ENCODE measurements around the gene ABCA6. TPM values are rescaled to one million over a fixed set of nuclear protein-coding genes. Genes with fewer than 3 reads are reported as not detected.
A peak's percentile ranks its signal among the peaks of the same experiment; 100 is the strongest.

ABCA6 gene
- total and polyA plus RNA-seq, 9 of the 15 experiments (the other 6 are each of a cell fraction or from before 2014, with no cell fraction given), result 0.06 to 0.73 (median 0.15) TPM

DNA sequence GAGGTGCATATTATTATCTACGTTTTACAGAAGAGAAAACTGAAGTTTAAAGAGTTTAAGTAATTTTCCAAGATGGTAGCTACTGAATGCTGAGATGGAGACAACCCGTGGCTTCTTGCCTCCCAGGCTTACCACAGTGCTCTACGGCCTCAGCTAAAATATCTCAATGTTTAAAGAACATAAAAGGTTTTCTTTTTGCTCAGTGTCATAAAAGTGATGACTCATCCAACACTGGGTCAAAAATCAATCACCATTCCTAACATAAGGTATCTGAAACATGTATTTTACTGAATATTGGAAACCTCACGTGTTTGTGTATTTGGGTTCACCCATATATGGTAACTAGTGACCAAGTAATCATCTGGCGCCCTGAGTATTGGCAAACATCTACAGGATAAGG lies 99.4 kb downstream of the ABCA6 start:
- DNase-seq (ENCODE audit: extremely low read depth in 1 of 4, low spot score in 3 of 4), result no peak
- in situ Hi-C loops (cut with MboI) (no loop called here), intact Hi-C loops (cut with micrococcal nuclease) (no loop called here)
- H3K4me3 ChIP-seq, result no peak overlapping the region
- H3K4me2 ChIP-seq (ENCODE audit: insufficient read depth, low read length), result no peak overlapping the region
- H3K9ac ChIP-seq (ENCODE audit: insufficient read depth in 1 of 2, low read depth in 2 of 2, low read length in 2 of 2), result no peak overlapping the region
- peak overlapping the region; percentile 48 for H2AFZ ChIP-seq (ENCODE audit: low read depth, low read length)
- H3K36me3 ChIP-seq (ENCODE audit: control insufficient read depth, insufficient read depth, low read length), result no peaks in the 10 kb centered on the region
- no peak for FAIRE-seq
- POLR2A ChIA-PET, result no interaction called here
- BruUV-seq (replicated peaks), result no TSS peak
- H3K9me3 ChIP-seq (replicated peaks; ENCODE audit: control insufficient read depth, insufficient read depth, low read depth, low read length), result no peaks in the 10 kb centered on the region
- no peaks in the 10 kb centered on the region for H3K79me2 ChIP-seq (ENCODE audit: control insufficient read depth, insufficient read depth, low read length)
- no peak overlapping the region for H3K27ac ChIP-seq (ENCODE audit: extremely low read depth, low read depth, low read length)
- H3K4me1 ChIP-seq (replicated peaks in 1 of 2; ENCODE audit: control insufficient read depth in 2 of 2, insufficient read depth in 2 of 2, low read length in 2 of 2), result peaks cover 0 to 15% of the 10 kb centered on the region in 2 experiments; a peak in 3 of 5 replicates
- no peaks in the 10 kb centered on the region for H3K9me1 ChIP-seq (ENCODE audit: control insufficient read depth, insufficient read depth, low read length)
- WGBS (ENCODE audit: insufficient coverage, low coverage, missing lambda C conversion rate), result 60% methylated on average over 5 of the region's 5 CpGs
- H3K27me3 ChIP-seq (ENCODE audit: control insufficient read depth in 2 of 2, insufficient read depth in 2 of 2, low read length in 2 of 2), result no peaks in the 10 kb centered on the region
- no peaks in the 10 kb centered on the region for H4K20me1 ChIP-seq (replicated peaks; ENCODE audit: control insufficient read depth, insufficient read depth, low read length)
- CTCF ChIA-PET (ENCODE audit: low intra/inter-chr PET ratio), result no interaction called here
- ATAC-seq, result no peak
- TF ChIP-seq FOXP1 (CRISPR knock-in tag; IDR thresholded peaks at IDR 0.05) (no peak), ZNF57 (CRISPR knock-in tag; IDR thresholded peaks at IDR 0.05) (no peak), ZNF431 (CRISPR knock-in tag; IDR thresholded peaks at IDR 0.05) (no peak), STAG1 (CRISPR knock-in tag; IDR thresholded peaks at IDR 0.05; ENCODE audit: borderline replicate concordance) (no peak), TBP (optimal IDR thresholded peaks at IDR 0.05; ENCODE audit: low read depth, low read length) (no peak), HCFC1 (IDR thresholded peaks at IDR 0.05; ENCODE audit: low read depth, low read length) (no peak), C11orf30 (IDR thresholded peaks at IDR 0.05; ENCODE audit: low read depth) (peak; percentile 82), ZNF766 (CRISPR knock-in tag; conservative IDR thresholded peaks at IDR 0.05) (no peak), CBX2 (IDR thresholded peaks at IDR 0.05; ENCODE audit: insufficient read depth, low read length, poor library complexity, severe bottlenecking) (no peak), ARNT (IDR thresholded peaks at IDR 0.05) (no peak), RNF2 (IDR thresholded peaks at IDR 0.05) (no peak)
- TF ChIP-seq, protein P1, sequence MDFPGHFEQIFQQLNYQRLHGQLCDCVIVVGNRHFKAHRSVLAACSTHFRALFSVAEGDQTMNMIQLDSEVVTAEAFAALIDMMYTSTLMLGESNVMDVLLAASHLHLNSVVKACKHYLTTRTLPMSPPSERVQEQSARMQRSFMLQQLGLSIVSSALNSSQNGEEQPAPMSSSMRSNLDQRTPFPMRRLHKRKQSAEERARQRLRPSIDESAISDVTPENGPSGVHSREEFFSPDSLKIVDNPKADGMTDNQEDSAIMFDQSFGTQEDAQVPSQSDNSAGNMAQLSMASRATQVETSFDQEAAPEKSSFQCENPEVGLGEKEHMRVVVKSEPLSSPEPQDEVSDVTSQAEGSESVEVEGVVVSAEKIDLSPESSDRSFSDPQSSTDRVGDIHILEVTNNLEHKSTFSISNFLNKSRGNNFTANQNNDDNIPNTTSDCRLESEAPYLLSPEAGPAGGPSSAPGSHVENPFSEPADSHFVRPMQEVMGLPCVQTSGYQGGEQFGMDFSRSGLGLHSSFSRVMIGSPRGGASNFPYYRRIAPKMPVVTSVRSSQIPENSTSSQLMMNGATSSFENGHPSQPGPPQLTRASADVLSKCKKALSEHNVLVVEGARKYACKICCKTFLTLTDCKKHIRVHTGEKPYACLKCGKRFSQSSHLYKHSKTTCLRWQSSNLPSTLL (IDR thresholded peaks at IDR 0.05), result no peak
- TF ChIP-seq, protein P2, sequence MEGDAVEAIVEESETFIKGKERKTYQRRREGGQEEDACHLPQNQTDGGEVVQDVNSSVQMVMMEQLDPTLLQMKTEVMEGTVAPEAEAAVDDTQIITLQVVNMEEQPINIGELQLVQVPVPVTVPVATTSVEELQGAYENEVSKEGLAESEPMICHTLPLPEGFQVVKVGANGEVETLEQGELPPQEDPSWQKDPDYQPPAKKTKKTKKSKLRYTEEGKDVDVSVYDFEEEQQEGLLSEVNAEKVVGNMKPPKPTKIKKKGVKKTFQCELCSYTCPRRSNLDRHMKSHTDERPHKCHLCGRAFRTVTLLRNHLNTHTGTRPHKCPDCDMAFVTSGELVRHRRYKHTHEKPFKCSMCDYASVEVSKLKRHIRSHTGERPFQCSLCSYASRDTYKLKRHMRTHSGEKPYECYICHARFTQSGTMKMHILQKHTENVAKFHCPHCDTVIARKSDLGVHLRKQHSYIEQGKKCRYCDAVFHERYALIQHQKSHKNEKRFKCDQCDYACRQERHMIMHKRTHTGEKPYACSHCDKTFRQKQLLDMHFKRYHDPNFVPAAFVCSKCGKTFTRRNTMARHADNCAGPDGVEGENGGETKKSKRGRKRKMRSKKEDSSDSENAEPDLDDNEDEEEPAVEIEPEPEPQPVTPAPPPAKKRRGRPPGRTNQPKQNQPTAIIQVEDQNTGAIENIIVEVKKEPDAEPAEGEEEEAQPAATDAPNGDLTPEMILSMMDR (IDR thresholded peaks at IDR 0.05 in 2 of 3, conservative IDR thresholded peaks at IDR 0.05 in 1 of 3; ENCODE audit: insufficient read depth in 2 of 3, low read depth in 1 of 3, low read length in 3 of 3), result no peak

Measured in K562 (cell line).